Amygdala (tissue), 56 donors: ENCODE results near the gene PCNT.
"Not testable (repeated sequence)": the region's sequence is repeated elsewhere in the genome, so short reads cannot be mapped to it uniquely, and the experiment has no call there.

Experiments used
- DNase-seq, 56 donors: peaks; one replicate each; lab custom pipeline; 2025; lab: John Stamatoyannopoulos, UW

PCNT gene

DNA sequence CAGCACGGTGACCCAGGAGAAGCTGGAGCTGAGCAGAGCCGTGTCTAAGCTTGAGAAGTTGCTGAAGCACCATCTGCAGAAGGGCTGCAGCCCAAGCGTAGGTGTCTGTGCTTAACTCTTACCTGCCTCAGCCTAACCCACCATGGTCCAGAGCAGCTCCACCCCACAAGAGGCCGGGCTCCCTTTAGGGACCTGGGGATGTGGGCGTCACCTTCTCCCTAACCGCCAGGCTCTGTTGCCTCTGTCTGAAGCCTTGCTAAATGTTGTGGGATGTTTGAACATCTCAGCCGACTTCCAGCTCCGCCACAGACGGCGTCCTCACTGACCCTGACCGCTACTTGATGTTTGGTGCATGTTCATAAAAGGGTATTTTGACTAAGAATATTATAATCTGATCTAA is 114.3 kb downstream of the PCNT start:
- no peak for DNase-seq

DNA sequence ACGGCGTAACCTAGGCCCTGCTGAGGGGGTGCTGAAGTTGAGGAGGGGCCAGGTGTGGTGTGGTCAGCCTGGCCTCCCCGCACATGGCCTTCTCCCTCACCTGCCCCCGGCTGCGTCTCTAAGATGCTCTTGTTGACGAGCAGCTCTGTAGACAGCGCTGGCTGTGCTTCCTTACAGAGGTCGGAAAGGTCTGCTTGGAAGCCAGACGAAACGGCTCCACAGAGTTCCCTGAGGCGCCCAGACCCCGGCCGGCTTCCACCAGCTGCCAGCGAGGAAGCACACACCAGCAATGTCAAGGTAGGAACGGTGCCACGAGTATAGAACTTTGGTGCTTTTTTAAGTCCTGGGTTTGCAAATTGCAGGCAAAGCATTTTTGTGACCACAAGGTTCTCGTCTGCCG is 116.0 kb downstream of the PCNT start:
- no peak for DNase-seq

DNA sequence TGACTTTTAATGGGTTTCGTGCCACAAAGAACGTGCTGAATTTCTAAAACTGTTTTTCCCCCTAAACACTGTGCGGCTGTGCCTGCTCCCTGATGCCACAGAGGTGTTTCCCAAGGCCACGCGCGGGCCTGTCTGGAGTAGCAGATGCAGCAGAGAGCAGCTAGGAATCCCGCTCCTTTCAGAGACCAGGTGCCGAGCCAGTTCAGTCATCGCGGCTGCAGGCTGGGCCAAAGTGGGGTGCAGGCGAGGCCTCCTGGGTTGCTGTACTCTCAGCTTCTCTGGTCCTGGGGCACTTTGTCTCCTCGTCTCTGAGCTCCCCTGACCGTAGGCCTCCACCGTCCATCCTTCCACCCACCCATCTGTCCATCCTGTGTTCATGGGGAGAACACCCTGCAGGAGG is 117.4 kb downstream of the PCNT start:
- DNase-seq = no peak

DNA sequence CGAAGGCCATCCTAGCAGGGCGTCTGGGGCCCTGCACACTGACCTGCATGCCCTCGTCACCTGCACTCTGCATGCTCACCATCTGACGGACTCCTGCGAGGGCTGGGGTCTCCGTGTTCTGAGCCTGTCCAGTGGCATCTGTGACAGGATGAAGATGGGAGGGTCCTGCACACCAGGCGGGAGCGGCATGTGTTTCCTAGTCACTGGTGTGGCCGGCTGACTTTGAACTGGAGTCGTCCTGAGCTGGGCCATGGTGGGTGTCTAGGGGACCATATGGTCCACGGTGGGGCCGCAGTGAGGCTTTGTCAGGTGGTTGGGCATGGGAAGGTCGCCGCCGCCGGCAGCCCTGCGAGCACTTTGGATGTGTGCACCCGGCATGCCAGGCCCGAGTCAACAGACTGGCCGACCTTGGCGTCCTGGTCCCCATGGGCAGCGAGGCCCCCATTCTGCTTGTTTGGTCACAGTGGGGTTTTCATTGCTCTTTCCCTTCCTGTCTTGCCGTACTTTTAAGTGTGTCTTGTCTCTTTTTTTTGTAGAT is 118.1 kb downstream of the PCNT start:
- no peak for DNase-seq

DNA sequence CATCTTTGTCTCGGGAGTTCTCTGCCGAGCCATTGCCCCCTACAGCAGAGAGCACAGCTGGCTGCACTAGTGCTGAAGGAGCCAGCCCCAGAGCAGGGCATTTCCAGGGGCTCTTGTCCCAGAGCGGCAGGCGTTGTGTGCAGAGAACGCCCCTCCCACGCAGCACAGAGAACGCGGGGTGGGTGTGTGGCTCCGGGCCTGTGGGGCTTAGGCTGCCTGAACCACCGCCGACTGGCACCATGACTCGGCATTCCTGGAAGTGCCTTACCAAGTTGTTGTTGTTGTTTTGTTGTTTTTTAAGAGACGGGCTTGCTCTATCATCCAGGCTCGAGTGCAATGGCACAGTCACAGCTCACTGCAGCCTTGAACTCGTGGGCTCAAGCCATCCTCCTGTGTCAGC is 119.0 kb downstream of the PCNT start:
- DNase-seq = peak in 20 of 56 donors; percentile 10 to 65 (median 48)

DNA sequence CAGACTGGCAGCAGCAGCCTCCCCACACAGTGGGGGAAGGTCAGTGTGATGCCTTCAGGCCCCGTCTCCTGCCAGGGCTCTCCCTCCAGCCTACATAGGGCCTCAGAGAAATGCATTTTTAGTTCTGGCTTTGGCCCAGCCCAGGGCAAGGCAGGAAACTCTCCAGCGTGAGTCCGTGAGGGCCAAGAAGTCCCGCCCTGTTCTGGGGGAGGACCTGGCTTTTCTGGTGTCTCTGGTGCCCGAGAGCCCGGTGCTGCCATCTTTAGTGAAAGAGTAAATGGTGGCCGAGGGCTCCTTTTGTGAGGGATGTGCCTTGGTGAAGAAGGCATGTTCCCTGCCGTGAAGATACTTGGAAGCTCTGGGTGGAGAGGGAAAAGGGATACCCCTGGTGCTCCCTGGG is 120.0 kb downstream of the PCNT start:
- no peak for DNase-seq

DNA sequence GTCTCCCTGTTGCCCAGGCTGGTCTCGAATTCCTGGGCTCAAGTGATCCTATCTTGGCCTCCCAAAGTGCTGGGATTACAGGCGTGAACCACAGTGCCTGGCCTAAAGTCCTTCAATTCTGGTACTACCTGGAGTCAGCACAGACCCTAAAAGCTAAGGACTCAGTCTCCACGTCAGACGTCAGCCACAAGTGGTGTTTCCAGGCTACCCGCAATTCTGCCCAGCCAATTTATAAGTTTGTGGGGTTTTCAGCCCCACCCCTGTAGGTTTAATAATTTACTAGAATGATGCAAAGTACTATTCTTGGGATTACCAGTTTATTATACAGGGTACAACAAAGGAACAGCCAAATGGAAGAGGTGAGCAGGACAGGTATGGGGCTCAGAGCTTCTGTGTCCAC is 124.2 kb downstream of the PCNT start:
- no peak for DNase-seq

DNA sequence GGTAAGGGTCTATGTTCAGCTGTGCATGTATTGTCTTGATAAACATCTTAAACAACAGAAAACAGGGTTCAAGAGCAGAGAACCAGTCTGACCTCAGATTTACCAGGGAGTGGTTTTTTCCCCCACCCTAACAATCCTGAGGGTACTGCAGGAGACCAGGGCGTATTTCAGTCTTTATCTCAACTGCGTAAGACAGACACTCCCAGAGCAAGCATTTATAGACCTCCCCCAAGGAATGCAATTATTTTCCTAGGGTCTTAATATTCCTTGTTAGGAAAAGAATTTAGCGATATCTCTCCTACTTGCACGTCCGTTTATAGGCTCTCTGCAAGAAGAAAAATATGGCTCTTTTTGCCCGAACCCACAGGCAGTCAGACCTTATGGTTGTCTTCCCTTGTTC is 124.9 kb downstream of the PCNT start:
- not testable (repeated sequence) for DNase-seq

DNA sequence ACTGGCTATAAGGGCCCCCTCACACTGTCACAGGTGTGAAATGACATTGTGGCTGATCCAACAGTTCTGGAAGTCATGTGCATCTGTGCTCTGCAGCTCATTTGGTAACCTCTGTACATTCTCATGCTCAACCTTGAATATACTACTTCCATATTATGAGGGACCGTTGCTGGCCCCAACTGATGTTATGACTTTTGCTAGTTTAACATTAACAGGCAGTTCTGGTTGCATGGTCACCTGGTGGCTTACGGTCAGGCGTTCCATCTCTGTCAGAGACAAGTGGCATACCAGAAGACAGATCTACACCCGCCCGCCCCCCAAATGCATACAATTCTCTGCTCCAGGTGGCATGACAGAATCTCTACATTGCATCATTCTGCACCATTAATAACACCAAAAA is 128.8 kb downstream of the PCNT start:
- no peak for DNase-seq

DNA sequence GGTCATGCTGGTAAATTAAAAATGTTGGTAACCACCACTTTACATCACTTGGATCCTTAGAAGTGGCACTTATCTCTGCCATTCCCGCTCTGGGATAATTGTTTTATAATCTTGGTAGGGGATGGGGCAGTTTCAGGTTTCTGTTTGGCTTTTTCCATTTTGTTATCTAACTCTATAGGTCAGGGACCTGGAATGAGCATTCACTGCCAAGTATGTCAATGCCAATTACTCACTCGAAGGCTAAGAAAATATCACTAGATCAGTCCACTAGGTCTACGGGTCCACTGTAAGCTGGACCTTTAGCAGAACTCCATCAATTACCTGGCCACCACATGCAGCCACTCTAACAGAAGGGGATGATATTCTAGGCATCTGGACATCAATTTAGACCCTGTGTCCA is 130.2 kb downstream of the PCNT start:
- no peak for DNase-seq

DNA sequence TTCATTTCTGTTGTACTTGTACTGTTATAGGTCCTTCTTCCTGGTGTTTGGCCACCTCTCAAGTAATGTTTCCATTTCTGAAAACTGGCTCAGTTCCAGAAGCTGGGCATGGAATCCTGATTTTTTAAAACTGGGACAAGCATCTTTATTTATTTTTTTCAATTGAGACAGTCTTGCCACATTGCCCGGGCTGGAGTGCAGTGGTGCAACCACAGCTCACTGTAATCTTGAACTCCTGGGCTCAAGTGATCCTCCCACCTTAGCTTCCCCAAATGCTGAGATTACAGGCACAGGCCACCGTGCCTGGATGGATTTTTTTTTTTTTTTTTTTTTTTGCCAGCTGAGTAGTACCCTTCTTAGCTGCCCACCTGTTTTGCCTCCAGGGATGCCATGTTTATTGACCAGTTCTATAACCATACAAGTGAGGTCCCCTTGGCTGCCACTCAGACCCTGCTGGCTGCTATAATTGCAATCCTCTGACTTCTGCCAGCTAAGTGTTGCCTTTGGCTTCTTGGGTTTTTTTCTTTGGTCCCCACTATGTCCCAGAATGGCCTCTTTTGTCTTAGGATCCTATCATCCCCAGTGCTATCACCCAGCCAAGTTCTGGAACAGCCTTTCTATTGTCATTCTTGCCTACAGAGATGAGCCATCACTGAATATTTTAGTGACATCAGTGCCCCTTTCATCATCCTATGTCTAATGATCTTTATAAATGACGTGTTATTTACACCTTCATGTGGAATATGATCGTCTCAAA is 130.9 kb downstream of the PCNT start:
- DNase-seq = peak in 13 of 56 donors; percentile 25 to 72 (median 48)

DNA sequence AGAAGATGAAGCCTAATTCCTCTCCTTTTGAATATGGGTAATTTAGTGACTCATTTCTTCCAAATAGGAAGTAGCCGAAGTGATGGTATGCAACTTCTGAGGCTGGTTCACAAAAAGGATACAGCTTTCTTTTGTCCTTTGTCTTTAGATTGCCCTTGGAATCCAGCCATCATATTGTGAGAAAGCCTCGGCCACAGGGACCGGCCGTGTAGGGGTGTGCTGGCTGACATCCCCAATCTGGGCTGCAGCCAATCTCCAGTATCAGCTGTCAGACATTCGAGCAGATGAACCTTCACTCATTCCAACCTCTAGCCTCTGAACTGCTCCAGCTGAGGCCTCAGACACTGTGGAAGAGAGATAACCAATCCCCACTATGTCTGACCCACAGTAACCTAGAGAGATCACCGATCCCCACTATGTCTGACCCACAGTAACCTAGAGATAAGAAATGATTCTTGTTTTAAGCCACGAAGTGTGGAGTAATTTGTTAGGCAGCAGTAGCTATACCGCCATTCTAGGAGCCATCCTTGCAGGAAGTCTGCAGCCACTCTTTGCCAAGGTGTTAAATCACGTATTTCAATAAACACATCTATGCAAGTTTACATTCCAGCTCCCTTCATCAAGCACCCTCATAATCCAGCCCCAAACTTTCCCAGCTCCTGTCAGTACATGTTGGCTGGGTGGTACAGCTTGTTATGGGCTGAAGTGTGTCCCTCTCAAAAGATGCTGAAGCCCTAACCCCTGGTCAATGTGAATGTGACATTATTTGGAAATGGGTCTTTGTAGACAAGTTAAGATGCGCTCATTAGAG is 131.8 kb downstream of the PCNT start:
- DNase-seq = peak in 32 of 56 donors; percentile 26 to 82 (median 51)

DNA sequence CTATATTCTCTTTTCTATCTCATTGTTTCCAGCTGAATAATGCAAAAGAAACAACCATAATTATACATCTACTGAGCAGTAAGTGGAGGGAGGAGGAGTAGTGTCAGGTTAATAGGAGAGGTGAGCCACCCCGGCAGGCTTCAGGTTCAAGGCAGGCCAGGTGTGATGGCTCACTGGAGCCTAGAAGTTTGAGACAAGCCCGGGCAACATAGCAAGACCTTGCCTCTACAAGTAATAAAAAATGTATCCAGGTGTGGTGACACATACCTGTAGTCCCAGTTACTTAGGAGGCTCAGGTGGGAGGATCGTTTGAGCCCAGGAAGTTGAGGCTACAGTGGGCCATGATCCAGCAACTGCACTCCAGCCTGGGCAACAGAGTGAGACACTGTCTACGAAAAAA is 132.8 kb downstream of the PCNT start:
- no peak for DNase-seq

DNA sequence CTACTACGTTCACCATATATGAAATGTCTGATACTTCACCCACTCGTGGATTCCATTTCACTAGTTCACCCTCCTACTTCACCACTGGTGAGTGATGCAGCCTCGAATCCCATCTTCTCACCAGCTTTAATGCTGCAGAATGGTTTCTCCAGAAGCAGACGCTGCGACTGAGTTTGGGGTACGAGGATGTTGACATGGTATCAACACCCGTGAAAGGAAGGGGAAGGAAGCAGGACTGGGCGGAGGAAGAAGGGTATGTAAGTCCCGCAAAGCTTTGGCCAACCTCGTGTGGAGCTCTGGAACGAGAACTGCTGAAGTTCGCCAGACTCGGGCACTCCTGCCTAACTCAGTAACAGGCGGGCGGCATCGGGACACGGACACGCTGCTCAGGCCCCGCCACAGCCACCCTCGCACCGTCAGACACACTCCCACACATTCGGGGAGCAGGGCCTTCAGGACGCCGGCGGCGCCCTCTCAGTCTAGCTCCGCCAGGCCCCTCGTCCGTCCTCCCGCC is 133.9 kb downstream of the PCNT start:
- DNase-seq = peak in 13 of 56 donors; percentile 47 to 75 (median 58)

DNA sequence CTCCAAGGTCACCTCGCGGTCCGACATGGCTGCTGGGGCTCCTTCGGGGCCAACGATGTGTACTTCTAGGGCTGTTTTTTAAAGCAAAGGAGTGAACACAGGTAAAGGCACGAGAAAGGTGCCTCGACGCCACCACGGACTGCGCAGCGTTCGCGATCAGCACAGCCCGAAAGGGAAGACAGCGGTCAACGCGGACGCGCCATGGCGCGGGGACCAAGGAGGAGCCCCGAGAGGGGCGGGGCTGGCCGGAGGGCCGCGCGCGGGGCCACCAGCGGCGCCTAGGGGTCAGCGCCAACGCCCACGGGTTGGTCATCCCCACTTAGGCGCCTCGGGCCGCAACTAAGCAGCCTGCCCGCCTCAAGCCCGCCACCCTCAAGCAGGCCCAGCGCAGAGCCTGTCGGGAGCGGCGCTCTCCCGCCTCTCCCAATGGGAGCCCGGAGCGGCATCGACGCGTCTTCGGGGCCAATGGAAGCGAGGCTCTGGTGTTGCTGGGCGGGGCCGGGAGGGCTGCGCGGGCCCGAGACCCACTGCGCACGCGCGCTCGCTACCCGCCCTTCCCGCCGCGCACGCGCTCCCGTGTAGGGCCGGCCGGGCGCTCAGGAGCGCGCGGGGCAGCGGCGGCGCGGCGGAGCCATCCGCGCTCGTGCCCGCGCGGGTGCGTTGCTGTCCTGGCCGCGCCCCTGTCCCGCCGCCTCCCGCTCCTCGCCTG is 134.5 kb downstream of the PCNT start, which contains the start of gene DIP2A:
TSS of gene DIP2A (plus strand) at position 577 of the 709 bp plus-strand sequence. CDS start 241 bp downstream, outside the sequence.
- DNase-seq = peak; percentile 52 to 97 (median 92)

DNA sequence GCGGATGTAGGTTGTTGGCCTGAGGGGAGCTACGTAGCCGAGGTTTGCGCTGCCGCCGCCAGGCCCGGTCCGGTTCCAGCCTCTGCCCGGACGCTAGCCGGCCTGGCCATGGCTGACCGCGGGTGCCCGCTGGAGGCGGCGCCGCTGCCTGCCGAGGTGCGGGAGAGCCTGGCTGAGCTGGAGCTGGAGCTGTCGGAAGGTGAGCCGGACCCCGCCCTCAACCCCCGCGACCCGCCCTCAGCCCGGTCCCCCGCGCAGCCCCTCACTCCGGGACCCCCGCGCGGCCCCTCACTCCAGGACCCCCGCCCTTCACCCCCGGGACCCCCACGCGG is 135.0 kb downstream of the PCNT start:
- peak in 1 of 56 donors; percentile 82 for DNase-seq

DNA sequence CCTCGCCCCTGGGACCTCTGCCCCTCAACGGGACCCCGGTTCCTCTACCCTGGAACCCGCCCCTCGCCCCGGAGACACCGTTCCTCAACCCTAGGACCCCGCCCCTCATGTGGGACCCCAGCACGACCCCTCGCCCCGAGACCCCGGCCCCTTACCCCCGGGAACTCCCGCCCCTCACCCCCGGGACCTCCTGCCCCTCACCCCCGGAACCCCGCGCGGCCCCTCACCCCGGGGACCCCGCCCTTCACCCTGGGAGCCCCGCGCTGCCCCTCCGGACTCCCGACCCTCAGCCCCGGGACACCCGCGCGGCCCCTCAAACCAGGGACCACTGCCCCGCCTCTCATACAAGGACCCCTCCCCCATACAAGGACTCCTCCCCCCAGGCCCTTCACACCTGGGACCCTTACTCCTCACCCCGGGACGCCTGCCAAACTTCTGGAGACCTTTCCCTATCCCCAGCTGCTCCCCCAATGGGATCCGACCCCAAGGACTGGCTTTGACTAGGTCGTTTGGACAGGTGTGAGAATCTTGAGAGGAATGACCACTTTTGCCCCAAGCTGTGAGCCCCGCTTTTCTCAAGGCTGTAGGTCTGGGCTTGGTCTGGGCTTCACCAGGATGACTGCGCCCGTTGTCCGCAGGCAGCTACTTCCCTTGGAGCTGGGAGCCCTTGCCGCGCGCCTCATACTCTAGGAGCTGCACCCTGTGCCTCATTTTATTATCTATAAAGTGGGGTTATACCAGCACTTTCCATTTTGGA is 135.6 kb downstream of the PCNT start:
- peak in 7 of 56 donors; percentile 6 to 61 (median 32) for DNase-seq

DNA sequence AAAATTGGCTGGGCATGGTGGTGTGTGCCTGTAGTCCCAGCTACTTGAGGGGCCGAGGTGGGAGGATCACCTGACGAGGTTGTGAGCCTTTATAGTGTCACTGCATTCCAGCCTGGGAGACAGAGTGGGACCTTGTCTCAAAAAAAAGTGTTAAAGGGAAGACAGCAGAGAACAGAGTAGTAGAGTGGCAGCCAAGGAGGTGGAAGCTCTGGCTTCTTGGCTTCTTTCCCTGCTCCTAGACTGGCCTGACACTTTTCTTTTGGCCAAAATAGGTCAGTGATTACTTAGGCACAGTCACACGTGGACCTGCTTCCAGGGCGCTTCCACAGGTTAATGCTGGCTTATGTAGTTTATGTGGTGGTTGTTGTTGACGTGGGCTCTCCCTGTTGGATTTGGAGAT is 138.0 kb downstream of the PCNT start:
- no peak for DNase-seq

DNA sequence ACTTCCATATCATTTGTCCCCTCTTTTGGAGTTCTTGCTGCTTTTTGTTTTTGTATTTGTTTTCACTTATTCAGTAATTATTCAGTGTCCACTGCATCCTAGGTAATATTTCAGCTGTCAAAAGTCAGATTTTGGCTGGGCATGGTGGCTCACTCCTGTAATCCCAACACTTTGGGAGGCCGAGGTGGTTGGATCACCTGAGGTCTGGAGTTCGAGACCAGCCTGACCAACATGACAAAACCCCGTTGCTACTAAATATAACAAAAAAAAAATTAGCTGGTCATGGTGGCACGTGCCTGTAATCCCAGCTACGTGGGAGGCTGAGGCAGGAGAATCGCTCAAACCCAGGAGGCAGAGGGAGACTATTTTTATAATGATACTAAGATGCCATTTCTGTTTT is 141.2 kb downstream of the PCNT start:
- not testable (repeated sequence) for DNase-seq

DNA sequence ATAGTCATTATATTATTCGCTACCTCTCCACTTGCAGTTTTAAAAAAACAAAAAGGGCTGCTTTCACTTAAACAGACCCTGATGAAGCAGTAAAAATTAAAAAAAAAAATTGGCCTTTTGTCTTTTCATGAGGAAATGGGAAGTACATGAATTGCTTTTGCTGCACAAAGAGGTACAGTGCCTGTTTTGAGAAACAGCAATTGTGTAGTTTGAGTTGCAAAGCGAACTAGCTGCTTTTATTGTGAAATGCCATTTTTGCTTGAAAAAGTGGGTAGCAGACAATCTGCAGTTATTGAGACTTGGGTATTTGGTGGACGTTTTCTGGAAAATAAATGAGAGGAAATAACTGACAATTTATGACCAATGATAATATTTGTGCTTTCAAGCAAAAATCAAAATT is 141.7 kb downstream of the PCNT start:
- no peak for DNase-seq
